Measurements from ENCODE around the gene TTC28. TPM values are rescaled to one million over a fixed set of nuclear protein-coding genes. Genes with fewer than 3 reads are reported as not detected.

Gene TTC28
- total RNA-seq, 1 donor from 2014 or later: 46.2 TPM

DNA sequence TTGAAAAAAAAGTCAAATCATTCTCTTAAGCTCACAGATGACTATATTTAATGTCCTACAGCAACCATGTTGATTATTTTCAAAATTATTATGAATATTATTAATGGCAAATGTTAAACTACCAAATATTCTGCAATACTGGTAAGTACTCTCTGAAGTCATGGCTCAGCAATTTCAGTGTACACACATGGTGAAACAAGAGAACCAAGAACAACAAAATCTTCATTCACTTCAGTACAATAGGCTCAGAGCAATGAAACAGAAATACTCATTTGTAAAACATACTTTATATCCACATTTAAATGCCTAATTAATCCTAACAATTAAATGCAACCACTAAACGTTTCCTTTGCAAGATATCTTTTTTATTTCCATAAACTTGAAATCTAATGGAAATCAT is 347.2 kb downstream of the TTC28 start:
- no peak overlapping the region for H3K4me2 ChIP-seq
- H3K4me3 ChIP-seq: no peak overlapping the region
- no peaks in the 10 kb centered on the region for H3F3A ChIP-seq (ENCODE audit: low read depth)
- Mint-ChIP-seq H3K36me3 (peaks cover 2% of the 10 kb centered on the region), H3K27me3 (ENCODE audit: insufficient read depth, low read depth) (no peaks in the 10 kb centered on the region), H3K9me3 (peaks cover 14% of the 10 kb centered on the region), H3K27ac (no peak overlapping the region), H3K4me1 (peaks cover 28% of the 10 kb centered on the region), H3K4me3 (no peak overlapping the region)
- no peak overlapping the region for H2AFZ ChIP-seq (replicated peaks)
- H3K4me1 ChIP-seq: no peaks in the 10 kb centered on the region
- TF ChIP-seq EZH2phosphoT487 (IDR thresholded peaks at IDR 0.05): no peak
- TF ChIP-seq EZH2 (IDR thresholded peaks at IDR 0.05): no peak
- TF ChIP-seq, protein P1, sequence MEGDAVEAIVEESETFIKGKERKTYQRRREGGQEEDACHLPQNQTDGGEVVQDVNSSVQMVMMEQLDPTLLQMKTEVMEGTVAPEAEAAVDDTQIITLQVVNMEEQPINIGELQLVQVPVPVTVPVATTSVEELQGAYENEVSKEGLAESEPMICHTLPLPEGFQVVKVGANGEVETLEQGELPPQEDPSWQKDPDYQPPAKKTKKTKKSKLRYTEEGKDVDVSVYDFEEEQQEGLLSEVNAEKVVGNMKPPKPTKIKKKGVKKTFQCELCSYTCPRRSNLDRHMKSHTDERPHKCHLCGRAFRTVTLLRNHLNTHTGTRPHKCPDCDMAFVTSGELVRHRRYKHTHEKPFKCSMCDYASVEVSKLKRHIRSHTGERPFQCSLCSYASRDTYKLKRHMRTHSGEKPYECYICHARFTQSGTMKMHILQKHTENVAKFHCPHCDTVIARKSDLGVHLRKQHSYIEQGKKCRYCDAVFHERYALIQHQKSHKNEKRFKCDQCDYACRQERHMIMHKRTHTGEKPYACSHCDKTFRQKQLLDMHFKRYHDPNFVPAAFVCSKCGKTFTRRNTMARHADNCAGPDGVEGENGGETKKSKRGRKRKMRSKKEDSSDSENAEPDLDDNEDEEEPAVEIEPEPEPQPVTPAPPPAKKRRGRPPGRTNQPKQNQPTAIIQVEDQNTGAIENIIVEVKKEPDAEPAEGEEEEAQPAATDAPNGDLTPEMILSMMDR (IDR thresholded peaks at IDR 0.05): no peak
- peaks cover 7% of the 10 kb centered on the region for H4K20me1 ChIP-seq (ENCODE audit: low read depth)
- H3K36me3 ChIP-seq: no peaks in the 10 kb centered on the region
- no peak for DNase-seq (ENCODE audit: low spot score)
- no peak overlapping the region for H3K9ac ChIP-seq
- no peak overlapping the region for H3K27ac ChIP-seq
- H3K27me3 ChIP-seq: no peaks in the 10 kb centered on the region
- no peaks in the 10 kb centered on the region for H3K79me2 ChIP-seq (ENCODE audit: low read depth)
- H3K9me3 ChIP-seq (ENCODE audit: low read depth): no peaks in the 10 kb centered on the region

- no peak for DNase-seq (ENCODE audit: low spot score)
- Histone ChIP-seq H4K20me1 (ENCODE audit: low read depth) (peaks cover 8% of the 10 kb centered on the region), H3K36me3 (no peaks in the 10 kb centered on the region), H3F3A (ENCODE audit: low read depth) (no peaks in the 10 kb centered on the region), H3K4me2 (no peak overlapping the region), H3K4me1 (no peaks in the 10 kb centered on the region), H3K9ac (no peak overlapping the region), H3K4me3 (no peak overlapping the region), H3K27me3 (no peaks in the 10 kb centered on the region), H3K9me3 (ENCODE audit: low read depth) (no peaks in the 10 kb centered on the region), H3K27ac (no peak overlapping the region), H3K79me2 (ENCODE audit: low read depth) (no peaks in the 10 kb centered on the region), H2AFZ (replicated peaks) (no peak overlapping the region)
- peaks cover 11% of the 10 kb centered on the region for H3K9me3 Mint-ChIP-seq
- peaks cover 28% of the 10 kb centered on the region for H3K4me1 Mint-ChIP-seq
- no peak overlapping the region for H3K27ac Mint-ChIP-seq
- H3K36me3 Mint-ChIP-seq: peaks cover 2% of the 10 kb centered on the region
- TF ChIP-seq, protein P1 (IDR thresholded peaks at IDR 0.05): no peak
- no peak for TF ChIP-seq EZH2phosphoT487 (IDR thresholded peaks at IDR 0.05)
- TF ChIP-seq EZH2 (IDR thresholded peaks at IDR 0.05): no peak
- no peak overlapping the region for H3K4me3 Mint-ChIP-seq
- no peaks in the 10 kb centered on the region for H3K27me3 Mint-ChIP-seq (ENCODE audit: insufficient read depth, low read depth)
Observed at GRCh38 chr22:28331695-28332094, 347.9 kb downstream of the TTC28 start.

GRCh38 chr22:28329186-28330073 is 350.2 kb downstream of the TTC28 start:
- Histone ChIP-seq H3K36me3 (no peaks in the 10 kb centered on the region), H3K9me3 (ENCODE audit: low read depth) (no peaks in the 10 kb centered on the region), H3F3A (ENCODE audit: low read depth) (no peaks in the 10 kb centered on the region), H3K9ac (no peak overlapping the region), H3K27ac (no peak overlapping the region), H3K27me3 (no peaks in the 10 kb centered on the region), H2AFZ (replicated peaks) (no peak overlapping the region), H3K4me3 (no peak overlapping the region), H3K4me1 (no peaks in the 10 kb centered on the region), H4K20me1 (ENCODE audit: low read depth) (peaks cover 13% of the 10 kb centered on the region), H3K4me2 (no peak overlapping the region), H3K79me2 (ENCODE audit: low read depth) (no peaks in the 10 kb centered on the region)
- no peaks in the 10 kb centered on the region for H3K27me3 Mint-ChIP-seq (ENCODE audit: insufficient read depth, low read depth)
- TF ChIP-seq EZH2 (IDR thresholded peaks at IDR 0.05) (no peak), EZH2phosphoT487 (IDR thresholded peaks at IDR 0.05) (no peak)
- TF ChIP-seq, protein P1 (IDR thresholded peaks at IDR 0.05): no peak
- peaks cover 3% of the 10 kb centered on the region for H3K9me3 Mint-ChIP-seq
- no peak for DNase-seq (ENCODE audit: low spot score)
- no peak overlapping the region for H3K4me3 Mint-ChIP-seq
- peaks cover 3% of the 10 kb centered on the region for H3K36me3 Mint-ChIP-seq
- peaks cover 38% of the 10 kb centered on the region for H3K4me1 Mint-ChIP-seq
- no peak overlapping the region for H3K27ac Mint-ChIP-seq
